ENCODE data around the gene PCCA.

GRCh38 chr13:100483841-100484381 is 395.0 kb downstream of the PCCA start:
- TF ChIP-seq CTCF (IDR thresholded peaks at IDR 0.05) (no peak), POLR2AphosphoS5 (IDR thresholded peaks at IDR 0.05) (no peak), EP300 (IDR thresholded peaks at IDR 0.05) (no peak)
